Immature natural killer cell (primary cell): ENCODE results near the gene TGM3. TPM values are rescaled to one million over a fixed set of nuclear protein-coding genes. Genes with fewer than 3 reads are reported as not detected.

ENCODE experiments used
- DNase-seq, 3 donors: peaks; one replicate each; pipeline ENCODE4 v3.0.0; 2022; ENCODE audit warnings: mixed read lengths in 1 of 3
- H3K27ac Mint-ChIP-seq, 6 donors: one replicate each; pipeline ENCODE4 v1.8.0; 2020; ENCODE audit warnings: mixed read lengths in 6 of 6, mild to moderate bottlenecking in 5 of 6, inconsistent platforms in 4 of 6, moderate library complexity in 3 of 6
- H3K27me3 Mint-ChIP-seq, 3 donors: one replicate each; pipeline ENCODE4 v1.8.0; 2020 to 2021; ENCODE audit warnings: low read depth in 3 of 3, mild to moderate bottlenecking in 3 of 3, mixed read lengths in 3 of 3, moderate library complexity in 3 of 3, inconsistent platforms in 1 of 3
- H3K36me3 Mint-ChIP-seq, 3 donors: one replicate each; pipeline ENCODE4 v1.8.0; 2020; ENCODE audit warnings: mixed read lengths in 3 of 3, inconsistent platforms in 2 of 3, mild to moderate bottlenecking in 2 of 3
- H3K4me1 Mint-ChIP-seq, 2 donors: one replicate each; pipeline ENCODE4 v1.8.0; 2020; ENCODE audit warnings: inconsistent platforms in 2 of 2, mild to moderate bottlenecking in 2 of 2, mixed read lengths in 2 of 2, moderate library complexity in 1 of 2
- H3K4me3 Mint-ChIP-seq, 5 donors: one replicate each; pipeline ENCODE4 v1.8.0; 2020; ENCODE audit warnings: mild to moderate bottlenecking in 5 of 5, mixed read lengths in 5 of 5, inconsistent platforms in 3 of 5, moderate library complexity in 3 of 5
- H3K9me3 Mint-ChIP-seq, 6 donors: one replicate each; pipeline ENCODE4 v1.8.0; 2020; ENCODE audit warnings: mild to moderate bottlenecking in 6 of 6, mixed read lengths in 6 of 6, inconsistent platforms in 4 of 6, moderate library complexity in 3 of 6
- polyA plus RNA-seq, 3 donors: library from polyadenylated mRNA; unstranded; fragments of 300-500 nt; fragmentation: Illumina TruSeq; gene quantifications; one replicate each; pipeline ENCODE4 v1.2.3, GENCODE V29; 2021

The TGM3 gene
- polyA plus RNA-seq, 3 donors from 2014 or later, result not detected

- Mint-ChIP-seq H3K9me3 (no peaks in the 10 kb centered on the region), H3K4me1 (no peaks in the 10 kb centered on the region), H3K27me3 (peaks cover 1 to 20% (median 2%) of the 10 kb centered on the region in 3 donors), H3K4me3 (no peak overlapping the region), H3K36me3 (no peaks in the 10 kb centered on the region), H3K27ac (no peak overlapping the region)
- no peak for DNase-seq
These were observed 32.1 kb downstream of the TGM3 start for GRCh38 chr20:2327620-2328555.

DNA sequence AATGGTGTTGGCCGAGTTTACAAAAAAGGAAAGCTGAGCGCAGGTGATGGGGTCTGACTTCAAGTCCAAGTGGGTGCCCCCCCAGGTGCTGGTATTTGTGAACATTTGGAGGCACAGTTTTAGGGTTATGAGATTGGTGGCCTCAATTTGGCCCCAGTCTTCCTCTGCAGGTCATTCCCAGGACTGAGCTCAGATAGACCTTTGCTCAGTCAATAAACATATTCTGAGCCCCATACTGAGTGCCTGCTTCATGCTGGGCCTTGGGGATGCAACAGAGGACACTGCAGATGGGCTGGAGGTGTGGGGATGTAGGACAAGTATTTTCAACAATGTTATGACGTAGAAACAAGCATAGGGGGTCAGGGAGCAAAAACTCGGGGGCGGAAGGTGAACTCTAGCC is 33.5 kb downstream of the TGM3 start:
- H3K9me3 Mint-ChIP-seq, result no peaks in the 10 kb centered on the region
- no peak for DNase-seq
- no peak overlapping the region for H3K27ac Mint-ChIP-seq
- no peak overlapping the region for H3K4me3 Mint-ChIP-seq
- no peaks in the 10 kb centered on the region for H3K36me3 Mint-ChIP-seq
- peaks cover 1 to 16% (median 2%) of the 10 kb centered on the region in 3 donors for H3K27me3 Mint-ChIP-seq
- no peaks in the 10 kb centered on the region for H3K4me1 Mint-ChIP-seq

DNA sequence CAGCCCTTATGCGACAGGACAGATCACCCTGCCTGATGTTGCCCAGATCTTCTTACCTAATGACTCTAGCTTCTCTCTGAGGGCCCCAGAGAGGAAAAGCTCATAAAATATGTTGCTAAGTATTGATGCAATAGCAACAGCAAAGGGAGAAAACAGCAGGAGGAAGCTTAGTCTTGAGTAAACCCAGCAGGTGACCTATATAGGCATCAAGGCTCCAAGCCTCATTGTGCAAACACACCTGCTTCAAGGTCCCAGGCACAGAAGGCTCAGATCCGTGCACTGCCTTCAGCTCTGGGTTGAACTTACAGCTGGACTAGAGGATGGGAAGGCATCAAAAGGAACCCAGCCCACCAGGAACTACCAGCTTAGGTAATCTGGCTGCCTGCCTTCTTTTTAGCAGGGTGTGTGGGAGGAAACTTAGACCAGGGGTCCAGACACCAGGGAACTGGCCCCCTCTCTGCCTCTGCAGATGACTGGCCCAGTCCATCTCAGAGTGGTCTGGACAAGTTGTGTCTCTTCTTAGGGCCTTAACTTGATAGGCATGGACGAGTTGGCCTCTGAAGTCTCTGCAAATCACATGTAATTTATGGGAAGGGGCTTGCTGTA is 34.4 kb downstream of the TGM3 start:
- Mint-ChIP-seq H3K4me1 (no peaks in the 10 kb centered on the region), H3K4me3 (no peak overlapping the region), H3K27me3 (peaks cover 1 to 16% (median 2%) of the 10 kb centered on the region in 3 donors), H3K27ac (no peak overlapping the region), H3K9me3 (no peaks in the 10 kb centered on the region), H3K36me3 (no peaks in the 10 kb centered on the region)
- no peak for DNase-seq

- no peaks in the 10 kb centered on the region for H3K9me3 Mint-ChIP-seq
These were observed 35.3 kb downstream of the TGM3 start for GRCh38 chr20:2331106-2331505.

GRCh38 chr20:2331901-2332565 is 36.2 kb downstream of the TGM3 start:
- Mint-ChIP-seq H3K36me3 (no peaks in the 10 kb centered on the region), H3K9me3 (no peaks in the 10 kb centered on the region), H3K4me3 (no peak overlapping the region), H3K27me3 (peaks cover 2 to 13% (median 3%) of the 10 kb centered on the region in 3 donors), H3K27ac (no peak overlapping the region), H3K4me1 (no peaks in the 10 kb centered on the region)
- DNase-seq, result no peak

More at GRCh38 chr20:2331106-2331505, 35.3 kb downstream of the TGM3 start:
- no peaks in the 10 kb centered on the region for H3K4me1 Mint-ChIP-seq
- H3K36me3 Mint-ChIP-seq, result no peaks in the 10 kb centered on the region
- no peak overlapping the region for H3K4me3 Mint-ChIP-seq
- no peak for DNase-seq
- H3K27ac Mint-ChIP-seq, result no peak overlapping the region
- H3K27me3 Mint-ChIP-seq, result peaks cover 1 to 16% (median 2%) of the 10 kb centered on the region in 3 donors

DNA sequence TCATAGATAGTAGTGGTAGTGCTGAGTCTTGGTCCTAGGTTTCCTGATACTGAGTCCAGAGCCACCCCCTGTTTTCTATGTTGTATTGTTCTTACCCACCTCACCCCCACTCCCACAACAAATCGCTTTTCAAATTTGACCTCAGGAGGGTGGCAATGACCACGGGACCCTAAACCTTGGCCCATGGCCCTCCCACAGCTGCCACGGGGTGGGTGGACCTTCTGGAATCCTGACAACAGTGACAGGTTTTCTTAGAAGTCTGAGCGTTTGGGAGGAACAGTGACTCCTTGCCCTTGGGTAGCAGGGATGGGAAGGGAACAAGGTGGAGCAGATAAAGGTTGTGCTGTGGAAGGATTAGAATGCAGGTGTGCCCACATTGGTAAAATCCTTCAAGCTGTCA is 36.9 kb downstream of the TGM3 start:
- DNase-seq, result no peak

DNA sequence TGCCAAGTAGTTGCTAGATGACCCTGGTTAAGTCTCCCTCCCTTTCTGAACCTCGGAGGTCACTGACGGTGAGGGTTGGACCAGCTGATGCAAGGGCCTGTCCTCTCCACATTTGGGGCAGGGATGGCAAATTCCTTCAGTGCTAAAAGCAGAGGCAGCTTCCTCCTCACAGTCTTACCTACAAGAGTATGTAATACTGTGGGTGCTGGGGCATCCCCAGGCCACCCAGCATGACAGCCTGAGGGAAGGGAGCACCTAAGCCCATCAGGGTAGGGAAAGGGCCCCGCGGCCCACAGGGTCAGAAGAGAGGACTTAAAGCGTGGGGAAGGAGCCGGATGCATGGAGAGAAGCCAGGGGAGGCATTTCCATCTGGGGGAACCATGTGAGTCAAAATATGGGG is 38.0 kb downstream of the TGM3 start:
- Mint-ChIP-seq H3K27me3 (peaks cover 0 to 12% (median 3%) of the 10 kb centered on the region in 3 donors), H3K36me3 (no peaks in the 10 kb centered on the region), H3K4me3 (no peak overlapping the region), H3K4me1 (no peaks in the 10 kb centered on the region), H3K27ac (no peak overlapping the region), H3K9me3 (no peaks in the 10 kb centered on the region)
- DNase-seq, result no peak

More for the DNA sequence above, 36.9 kb downstream of the TGM3 start:
- Mint-ChIP-seq H3K4me3 (no peak overlapping the region), H3K27ac (no peak overlapping the region), H3K36me3 (no peaks in the 10 kb centered on the region), H3K9me3 (no peaks in the 10 kb centered on the region), H3K27me3 (peaks cover 0 to 13% (median 3%) of the 10 kb centered on the region in 3 donors), H3K4me1 (no peaks in the 10 kb centered on the region)

DNA sequence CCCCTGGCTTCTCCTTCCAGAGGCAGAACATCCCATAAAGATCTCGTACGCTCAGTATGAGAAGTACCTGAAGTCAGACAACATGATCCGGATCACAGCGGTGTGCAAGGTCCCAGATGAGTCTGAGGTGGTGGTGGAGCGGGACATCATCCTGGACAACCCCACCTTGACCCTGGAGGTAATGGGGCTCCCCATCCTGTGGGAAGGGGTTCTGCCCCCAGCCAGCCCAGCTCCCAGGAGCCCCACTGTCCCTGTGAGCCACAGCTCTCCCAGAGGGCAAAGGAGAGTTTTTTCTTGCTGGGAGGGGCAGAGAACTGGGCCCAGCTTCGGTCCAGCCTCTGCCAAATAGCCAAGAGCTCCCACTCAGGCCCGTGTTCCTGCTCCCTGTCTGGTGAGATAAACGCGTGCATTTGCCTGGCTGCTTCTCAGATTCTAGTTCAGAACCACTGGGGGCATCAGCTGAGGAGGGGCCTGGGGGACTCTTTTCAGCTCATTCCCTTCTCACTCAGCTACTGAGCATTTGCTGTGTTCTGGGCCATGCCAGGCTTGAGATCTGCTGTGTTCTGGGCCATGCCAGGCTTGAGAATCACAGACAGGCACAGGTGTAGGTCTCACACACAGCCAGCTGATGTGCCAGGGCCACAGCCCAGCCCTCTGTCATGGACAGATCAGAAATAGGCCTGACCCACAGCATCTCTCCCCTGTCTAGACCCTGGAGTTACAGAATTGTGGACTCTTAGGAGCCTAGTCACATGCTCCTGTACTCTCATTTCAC is 39.5 kb downstream of the TGM3 start:
- DNase-seq, result no peak
- peak overlapping the region in 1 of 6 donors; percentile 24 for H3K27ac Mint-ChIP-seq
- no peaks in the 10 kb centered on the region for H3K36me3 Mint-ChIP-seq
- no peak overlapping the region for H3K4me3 Mint-ChIP-seq
- H3K9me3 Mint-ChIP-seq, result no peaks in the 10 kb centered on the region
- peaks cover 2 to 9% (median 2%) of the 10 kb centered on the region in 3 donors for H3K27me3 Mint-ChIP-seq
- no peaks in the 10 kb centered on the region for H3K4me1 Mint-ChIP-seq

DNA sequence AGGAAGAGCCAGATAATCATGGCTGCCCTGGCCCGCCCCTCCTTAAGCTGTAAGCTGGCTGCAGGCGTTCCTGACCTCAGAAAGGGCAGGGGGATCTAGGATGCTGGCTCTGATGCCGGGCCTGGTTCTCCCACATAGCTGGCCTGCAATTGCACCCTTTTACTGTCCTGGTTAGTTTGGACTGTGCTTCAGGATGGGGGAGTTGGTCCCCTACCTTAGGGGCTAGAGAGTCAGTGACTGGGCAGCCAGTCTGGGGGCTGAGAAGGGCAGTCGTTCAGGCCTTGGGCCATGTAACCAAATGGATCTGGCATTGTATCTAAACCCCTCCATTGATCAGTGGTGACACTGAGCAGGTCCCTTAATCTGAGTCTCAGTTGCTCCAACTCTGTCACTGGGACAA is 40.7 kb downstream of the TGM3 start:
- Mint-ChIP-seq H3K4me3 (no peak overlapping the region), H3K9me3 (no peaks in the 10 kb centered on the region), H3K27me3 (peaks cover 2 to 5% (median 2%) of the 10 kb centered on the region in 3 donors), H3K36me3 (no peaks in the 10 kb centered on the region), H3K4me1 (no peaks in the 10 kb centered on the region), H3K27ac (no peak overlapping the region)
- DNase-seq, result no peak

DNA sequence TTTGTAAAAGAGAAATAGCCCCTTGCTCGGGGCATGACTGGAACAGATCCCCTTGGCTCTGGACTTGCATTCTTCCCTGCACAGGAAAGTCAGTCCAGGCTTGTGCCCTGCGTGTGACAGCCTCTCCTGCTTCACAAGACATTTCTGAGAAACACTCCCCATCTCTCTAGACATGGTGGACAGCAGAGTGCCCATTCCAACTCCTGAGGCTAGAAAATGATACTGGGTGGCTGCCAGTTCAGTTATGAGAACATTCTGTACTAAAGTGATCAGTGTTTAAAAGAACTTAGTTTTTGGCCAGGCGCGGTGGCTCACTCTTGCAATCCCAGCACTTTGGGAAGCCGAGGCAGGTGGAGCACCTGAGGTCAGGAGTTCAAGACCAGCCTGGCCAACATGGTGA is 41.3 kb downstream of the TGM3 start:
- no peaks in the 10 kb centered on the region for H3K4me1 Mint-ChIP-seq
- peaks cover 2 to 6% (median 2%) of the 10 kb centered on the region in 3 donors for H3K27me3 Mint-ChIP-seq
- no peaks in the 10 kb centered on the region for H3K9me3 Mint-ChIP-seq
- H3K4me3 Mint-ChIP-seq, result no peak overlapping the region
- no peak for DNase-seq
- no peaks in the 10 kb centered on the region for H3K36me3 Mint-ChIP-seq
- no peak overlapping the region for H3K27ac Mint-ChIP-seq

DNA sequence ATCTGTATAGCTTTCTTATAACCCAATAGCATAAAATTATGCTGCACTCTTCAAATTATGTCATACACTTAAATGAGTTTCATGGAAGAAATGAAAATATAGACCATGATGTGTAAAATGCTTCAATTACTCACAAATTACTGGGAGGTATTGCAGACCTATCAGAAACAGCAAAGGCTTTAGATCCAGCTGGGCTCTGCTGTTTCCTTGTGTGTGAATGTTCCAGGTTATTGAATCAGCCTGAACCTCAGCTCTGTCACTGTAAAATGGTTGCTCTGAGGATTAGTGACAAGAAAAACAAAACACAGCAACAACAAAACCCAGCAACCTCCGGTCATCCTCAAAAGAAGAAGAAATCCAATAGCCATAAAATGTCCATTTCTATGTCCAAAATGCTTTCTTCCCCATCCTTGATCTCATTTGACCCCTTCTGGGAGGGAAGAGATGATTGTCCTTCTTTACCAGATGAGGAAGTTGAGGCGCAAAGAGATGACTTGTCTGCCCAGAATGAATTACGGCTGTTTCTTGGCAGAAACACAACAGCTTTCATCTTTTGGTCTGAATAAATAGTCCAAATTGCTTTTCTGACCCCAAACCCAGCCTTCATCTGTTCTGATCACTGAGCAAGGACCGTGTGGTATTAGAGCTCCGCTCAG is 42.7 kb downstream of the TGM3 start:
- H3K36me3 Mint-ChIP-seq, result no peaks in the 10 kb centered on the region
- H3K4me3 Mint-ChIP-seq, result no peak overlapping the region
- H3K4me1 Mint-ChIP-seq, result no peaks in the 10 kb centered on the region
- H3K27me3 Mint-ChIP-seq, result peaks cover 2 to 4% (median 2%) of the 10 kb centered on the region in 3 donors
- no peak for DNase-seq
- no peak overlapping the region for H3K27ac Mint-ChIP-seq
- H3K9me3 Mint-ChIP-seq, result no peaks in the 10 kb centered on the region

DNA sequence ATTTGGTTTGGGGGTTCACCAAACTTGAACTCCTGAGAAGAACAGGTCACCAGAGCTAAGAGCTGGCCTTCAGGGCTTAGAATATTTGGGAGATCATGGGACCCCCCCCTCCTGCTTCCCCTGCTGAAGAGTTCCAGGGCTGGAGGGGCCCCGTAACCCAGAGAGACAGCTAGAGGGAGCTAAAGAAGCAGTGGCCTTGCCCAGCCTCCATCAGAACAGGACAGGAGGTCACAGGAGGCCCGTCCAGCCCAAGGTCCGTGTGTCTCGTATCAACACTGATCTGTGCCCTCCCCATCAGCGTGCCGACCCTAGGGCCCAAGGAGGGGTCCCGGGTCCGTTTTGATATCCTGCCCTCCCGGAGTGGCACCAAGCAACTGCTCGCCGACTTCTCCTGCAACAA is 44.3 kb downstream of the TGM3 start:
- no peaks in the 10 kb centered on the region for H3K4me1 Mint-ChIP-seq
- peaks cover 2 to 3% (median 3%) of the 10 kb centered on the region in 3 donors for H3K27me3 Mint-ChIP-seq
- H3K27ac Mint-ChIP-seq, result no peak overlapping the region
- no peaks in the 10 kb centered on the region for H3K9me3 Mint-ChIP-seq
- DNase-seq, result no peak
- no peaks in the 10 kb centered on the region for H3K36me3 Mint-ChIP-seq
- no peak overlapping the region for H3K4me3 Mint-ChIP-seq

DNA sequence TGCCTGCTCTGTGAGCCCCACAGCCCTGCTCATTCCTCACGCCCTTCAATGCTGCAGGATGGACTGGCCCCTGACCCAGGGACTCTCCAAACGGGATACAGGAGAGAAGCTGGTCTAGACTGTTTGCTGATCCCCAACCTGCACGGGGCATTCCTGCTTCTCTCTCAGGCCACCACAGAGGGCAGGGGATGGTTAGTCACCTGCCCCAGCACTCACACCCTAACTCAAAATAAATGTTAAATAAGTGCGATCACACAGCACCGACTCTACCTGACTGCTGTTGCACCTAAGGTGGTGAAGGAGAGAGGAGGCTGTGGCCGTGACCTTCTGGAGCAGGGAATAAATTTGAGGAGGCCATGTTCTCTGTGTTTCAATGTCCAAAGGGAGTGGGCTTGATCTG is 45.0 kb downstream of the TGM3 start:
- H3K4me1 Mint-ChIP-seq, result no peaks in the 10 kb centered on the region
- peaks cover 0 to 4% (median 0%) of the 10 kb centered on the region in 3 donors for H3K36me3 Mint-ChIP-seq
- DNase-seq, result no peak
- H3K27me3 Mint-ChIP-seq, result peaks cover 3 to 5% (median 3%) of the 10 kb centered on the region in 3 donors
- H3K27ac Mint-ChIP-seq, result no peak overlapping the region
- H3K4me3 Mint-ChIP-seq, result no peak overlapping the region
- no peaks in the 10 kb centered on the region for H3K9me3 Mint-ChIP-seq
